SU-DHL-6 (cell line): ENCODE data around the gene SLC24A3.

Source experiments
- H2AFZ ChIP-seq: fragments of 200-600 bp; sonication (generic); 2 replicates; pipeline ENCODE4 v1.6.1; 2014; ENCODE audit warnings: low read depth, mild to moderate bottlenecking, moderate library complexity, mixed read lengths, antibody characterized with exemption, low read length; ENCODE audit not compliant: severe bottlenecking
- H3F3A ChIP-seq: fragments of 200-600 bp; shearing (Covaris generic); 2 replicates; pipeline ENCODE4 v1.6.0; 2016; ENCODE audit warnings: antibody characterized with exemption, mild to moderate bottlenecking; ENCODE audit not compliant: insufficient read depth
- H3K27ac ChIP-seq: fragments of 200-600 bp; sonication (generic); 2 replicates; pipeline ENCODE4 v1.5.1; 2016; ENCODE audit warnings: low read depth, mild to moderate bottlenecking, low read length, moderate library complexity, mixed read lengths
- H3K27me3 ChIP-seq: fragments of 200-600 bp; sonication (generic), shearing (Covaris generic); 2 replicates; pipeline ENCODE4 v1.6.0; 2014; ENCODE audit warnings: mild to moderate bottlenecking, low read length
- H3K36me3 ChIP-seq: fragments of 200-600 bp; sonication (generic); 2 replicates; pipeline ENCODE4 v1.6.1; 2014; ENCODE audit warnings: mild to moderate bottlenecking, low read length, mixed read lengths
- H3K4me2 ChIP-seq: fragments of 300-600, 200-600 bp; shearing (Covaris generic), sonication (generic); 2 replicates; pipeline ENCODE4 v1.6.0; 2014; ENCODE audit warnings: low read length, low read depth, mild to moderate bottlenecking; ENCODE audit not compliant: poor library complexity, severe bottlenecking
- H3K4me3 ChIP-seq: fragments of 200-600 bp; sonication (generic); 2 replicates; pipeline ENCODE4 v1.5.1; 2014; ENCODE audit warnings: antibody characterized with exemption, low read length, mild to moderate bottlenecking, mixed read lengths; ENCODE audit not compliant: insufficient read depth, poor library complexity, severe bottlenecking
- H3K79me2 ChIP-seq: fragments of 200-600 bp; sonication (generic); 2 replicates; pipeline ENCODE4 v1.6.1; 2014; ENCODE audit warnings: mild to moderate bottlenecking, low read length, moderate library complexity; ENCODE audit not compliant: insufficient read depth
- H3K9ac ChIP-seq: fragments of 200-600 bp; sonication (generic); 2 replicates; pipeline ENCODE4 v1.7.0; 2014; ENCODE audit warnings: mild to moderate bottlenecking, low read length
- H3K9me2 ChIP-seq: fragments of 200-600 bp; sonication (generic); replicated peaks from 2 replicates; pipeline ENCODE4 v1.6.1; 2014; ENCODE audit warnings: low read length; ENCODE audit not compliant: insufficient read depth
- H3K9me3 ChIP-seq: fragments of 200-600 bp; sonication (generic); 2 replicates; pipeline ENCODE4 v1.6.1; 2014; ENCODE audit warnings: low read length, mixed read lengths; ENCODE audit not compliant: insufficient read depth
- H4K20me1 ChIP-seq: fragments of 200-600 bp; sonication (generic); 2 replicates; pipeline ENCODE4 v1.6.1; 2014; ENCODE audit warnings: low read depth, mild to moderate bottlenecking, antibody characterized with exemption, low read length, moderate library complexity, mixed read lengths
- EZH2phosphoT487 ChIP-seq: fragments of 200-600 bp; sonication (generic), shearing (Covaris generic); conservative IDR thresholded peaks from 2 replicates; pipeline ENCODE4 v1.6.1; 2018; ENCODE audit warnings: mild to moderate bottlenecking, antibody characterized with exemption, low read length, moderate library complexity, mixed read lengths
- TF ChIP-seq, protein P1 (sequence below): fragments of 200-600 bp; sonication (generic); IDR thresholded peaks from one replicate; pipeline ENCODE4 v1.5.1; 2017; ENCODE audit warnings: antibody characterized with exemption, mild to moderate bottlenecking, low read length, moderate library complexity; ENCODE audit not compliant: insufficient read depth, poor library complexity, severe bottlenecking

SLC24A3 gene

DNA sequence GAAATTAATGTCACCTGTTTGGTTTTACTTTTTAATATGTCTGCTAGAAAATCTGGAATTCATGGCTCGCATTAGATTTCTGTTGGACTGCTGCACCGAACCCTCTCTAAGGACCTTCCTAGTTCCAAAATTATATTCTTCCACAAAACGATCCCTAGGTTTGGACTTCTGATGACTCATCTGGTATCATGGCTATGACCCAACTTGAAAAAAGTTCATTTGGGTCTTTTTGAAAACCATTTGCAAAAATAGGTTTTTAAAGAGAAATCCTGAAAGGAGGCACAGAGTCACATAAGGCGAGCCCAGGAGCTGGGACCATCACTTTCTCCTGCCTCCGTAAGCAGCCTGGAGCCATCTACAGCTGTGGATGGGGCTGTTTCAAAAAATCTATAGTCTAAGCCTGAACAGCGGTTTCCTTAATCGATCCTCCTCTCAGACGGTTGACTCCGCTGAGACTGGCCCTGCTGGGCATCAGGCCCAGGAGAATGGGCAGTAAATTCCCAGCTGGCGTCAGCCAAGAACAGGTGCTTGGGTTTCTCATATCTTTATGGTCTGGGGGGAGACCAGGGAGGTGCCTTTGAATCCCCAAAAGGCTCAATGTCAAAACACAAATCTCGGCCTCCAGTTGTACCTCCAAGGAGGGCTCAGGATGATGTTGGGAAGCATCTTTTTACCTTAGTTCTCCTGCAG is 44.6 kb downstream of the SLC24A3 start:
- Histone ChIP-seq H3K36me3 (no peaks in the 10 kb centered on the region), H2AFZ (no peak overlapping the region), H3K4me2 (no peak overlapping the region), H3K27ac (no peak overlapping the region), H3F3A (no peaks in the 10 kb centered on the region), H3K9me3 (no peaks in the 10 kb centered on the region), H4K20me1 (no peaks in the 10 kb centered on the region), H3K9ac (no peak overlapping the region), H3K79me2 (no peaks in the 10 kb centered on the region), H3K4me3 (no peak overlapping the region), H3K9me2 (no peaks in the 10 kb centered on the region), H3K27me3 (no peaks in the 10 kb centered on the region)
- TF ChIP-seq, protein P1, sequence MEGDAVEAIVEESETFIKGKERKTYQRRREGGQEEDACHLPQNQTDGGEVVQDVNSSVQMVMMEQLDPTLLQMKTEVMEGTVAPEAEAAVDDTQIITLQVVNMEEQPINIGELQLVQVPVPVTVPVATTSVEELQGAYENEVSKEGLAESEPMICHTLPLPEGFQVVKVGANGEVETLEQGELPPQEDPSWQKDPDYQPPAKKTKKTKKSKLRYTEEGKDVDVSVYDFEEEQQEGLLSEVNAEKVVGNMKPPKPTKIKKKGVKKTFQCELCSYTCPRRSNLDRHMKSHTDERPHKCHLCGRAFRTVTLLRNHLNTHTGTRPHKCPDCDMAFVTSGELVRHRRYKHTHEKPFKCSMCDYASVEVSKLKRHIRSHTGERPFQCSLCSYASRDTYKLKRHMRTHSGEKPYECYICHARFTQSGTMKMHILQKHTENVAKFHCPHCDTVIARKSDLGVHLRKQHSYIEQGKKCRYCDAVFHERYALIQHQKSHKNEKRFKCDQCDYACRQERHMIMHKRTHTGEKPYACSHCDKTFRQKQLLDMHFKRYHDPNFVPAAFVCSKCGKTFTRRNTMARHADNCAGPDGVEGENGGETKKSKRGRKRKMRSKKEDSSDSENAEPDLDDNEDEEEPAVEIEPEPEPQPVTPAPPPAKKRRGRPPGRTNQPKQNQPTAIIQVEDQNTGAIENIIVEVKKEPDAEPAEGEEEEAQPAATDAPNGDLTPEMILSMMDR: no peak
- TF ChIP-seq EZH2phosphoT487: no peak

DNA sequence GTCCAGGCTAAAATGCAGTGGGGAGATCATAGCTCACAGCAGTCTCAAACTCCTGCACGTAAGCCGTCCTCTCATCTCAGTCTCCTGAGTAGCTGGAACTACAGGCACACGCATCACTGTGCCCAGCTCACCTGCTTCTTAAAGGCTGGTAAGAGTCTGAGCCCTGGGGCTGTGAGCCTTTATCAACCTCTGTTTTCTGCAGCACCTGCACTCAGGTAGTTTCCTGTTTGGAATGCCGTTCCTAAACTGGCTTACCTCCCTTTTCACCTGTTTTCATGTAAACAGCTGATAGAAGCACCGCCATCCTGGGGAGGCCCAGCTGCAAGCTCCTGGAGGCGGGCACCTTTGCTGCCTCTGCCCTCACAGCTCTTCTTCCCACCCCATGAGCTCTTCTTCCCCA is 45.4 kb downstream of the SLC24A3 start:
- TF ChIP-seq, protein P1: no peak
- TF ChIP-seq EZH2phosphoT487: no peak

DNA sequence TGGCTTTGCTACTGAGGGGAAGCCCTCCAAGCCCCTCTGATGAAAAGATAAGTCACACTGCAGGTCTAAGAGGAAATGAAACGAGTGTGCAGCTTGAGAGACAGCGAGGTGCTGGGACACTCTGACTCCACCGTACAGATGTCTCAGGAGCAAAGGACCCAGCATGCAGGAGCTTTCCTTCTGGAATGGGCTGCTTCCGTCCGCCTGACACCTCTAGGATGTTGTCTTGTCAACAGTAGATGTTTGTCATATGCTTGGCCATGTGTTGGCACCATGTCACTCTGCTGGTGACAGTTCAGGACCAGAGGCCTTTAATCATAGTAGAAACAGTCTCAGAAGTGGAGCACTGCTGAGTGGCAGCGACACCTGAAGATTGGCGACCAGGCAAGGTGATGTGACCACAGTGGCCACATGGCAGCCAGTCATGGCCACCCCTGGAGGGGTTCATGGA is 46.7 kb downstream of the SLC24A3 start:
- no peaks in the 10 kb centered on the region for H3K9me2 ChIP-seq
- H3K4me2 ChIP-seq: no peak overlapping the region
- H3K9me3 ChIP-seq: no peaks in the 10 kb centered on the region
- H3K79me2 ChIP-seq: no peaks in the 10 kb centered on the region
- H3F3A ChIP-seq: no peaks in the 10 kb centered on the region
- no peaks in the 10 kb centered on the region for H3K27me3 ChIP-seq
- TF ChIP-seq, protein P1: no peak
- no peak for TF ChIP-seq EZH2phosphoT487
- H2AFZ ChIP-seq: no peak overlapping the region
- H3K36me3 ChIP-seq: no peaks in the 10 kb centered on the region
- no peak overlapping the region for H3K27ac ChIP-seq
- no peak overlapping the region for H3K9ac ChIP-seq
- no peaks in the 10 kb centered on the region for H4K20me1 ChIP-seq
- H3K4me3 ChIP-seq: no peak overlapping the region

More for the DNA sequence above, 45.4 kb downstream of the SLC24A3 start:
- H3F3A ChIP-seq: no peaks in the 10 kb centered on the region
- no peaks in the 10 kb centered on the region for H3K36me3 ChIP-seq
- no peaks in the 10 kb centered on the region for H3K9me2 ChIP-seq
- H3K27ac ChIP-seq: no peak overlapping the region
- no peak overlapping the region for H3K4me3 ChIP-seq
- no peaks in the 10 kb centered on the region for H3K27me3 ChIP-seq
- no peaks in the 10 kb centered on the region for H3K79me2 ChIP-seq
- no peak overlapping the region for H3K9ac ChIP-seq
- no peak overlapping the region for H2AFZ ChIP-seq
- no peaks in the 10 kb centered on the region for H3K9me3 ChIP-seq
- H3K4me2 ChIP-seq: no peak overlapping the region
- H4K20me1 ChIP-seq: no peaks in the 10 kb centered on the region
